Small intestine (tissue), 7 donors: Measurements from ENCODE around the gene SMTN. TPM values are rescaled to one million over a fixed set of nuclear protein-coding genes. Genes with fewer than 3 reads are reported as not detected.
"Not testable (repeated sequence)": the region's sequence is repeated elsewhere in the genome, so short reads cannot be mapped to it uniquely, and the experiment has no call there.

Source experiments
- DNase-seq, 2 donors: peaks; one replicate each; pipeline versions ENCODE4 v3.0.0 to v3.0.0-alpha.2; 2013
- FAIRE-seq: peaks from 2 replicates; lab custom pipeline; 2012; peaks lifted over from hg19 to GRCh38; lab: Jason Lieb, UNC
- H3K27ac ChIP-seq, 3 donors: one replicate each; pipeline ENCODE4 v1.5.1; 2013; ENCODE audit warnings: low read length in 2 of 3, mild to moderate bottlenecking in 2 of 3, control low read depth in 1 of 3, inconsistent platforms in 1 of 3, low read depth in 1 of 3, moderate library complexity in 1 of 3
- H3K27me3 ChIP-seq, 3 donors: one replicate each; pipeline ENCODE4 v1.6.1; 2013; ENCODE audit warnings: low read length in 3 of 3, inconsistent platforms in 1 of 3; ENCODE audit not compliant: control insufficient read depth in 3 of 3, insufficient read depth in 3 of 3
- H3K36me3 ChIP-seq, 3 donors: one replicate each; pipeline ENCODE4 v1.6.1; 2013; ENCODE audit warnings: low read length in 3 of 3, inconsistent platforms in 1 of 3, low read depth in 1 of 3, mild to moderate bottlenecking in 1 of 3, moderate library complexity in 1 of 3; ENCODE audit not compliant: control insufficient read depth in 3 of 3, insufficient read depth in 2 of 3
- H3K4me1 ChIP-seq, 3 donors: one replicate each; pipeline ENCODE4 v1.6.1; 2013; ENCODE audit warnings: low read length in 2 of 3, inconsistent platforms in 1 of 3, low read depth in 1 of 3, mild to moderate bottlenecking in 1 of 3, moderate library complexity in 1 of 3; ENCODE audit not compliant: control insufficient read depth in 3 of 3, insufficient read depth in 2 of 3
- H3K4me3 ChIP-seq, 3 donors: one replicate each; pipeline ENCODE4 v1.5.1; 2013; ENCODE audit warnings: low read length in 3 of 3, control low read depth in 1 of 3, inconsistent platforms in 1 of 3, low read depth in 1 of 3, mild to moderate bottlenecking in 1 of 3, moderate library complexity in 1 of 3
- H3K9me3 ChIP-seq, 2 donors: one replicate each; pipeline ENCODE4 v1.6.1; 2013; ENCODE audit warnings: low read depth in 1 of 2, low read length in 1 of 2; ENCODE audit not compliant: control insufficient read depth in 2 of 2, insufficient read depth in 1 of 2
- WGBS, 3 donors: extraction: QIAGEN DNeasy Blood & Tissue Kit; methylation state at CpG; one replicate each; pipeline ENCODE4 v1.1.7; 2013; 5-methylcytosine and 5-hydroxymethylcytosine counted together
- polyA plus RNA-seq, 4 donors: library from polyadenylated mRNA; stranded (reverse) in 3 of 4; unstranded in 1 of 4; fragments of 200-250 nt in 3 of 4; fragments of 120-200 nt in 1 of 4; gene quantifications; one replicate each; pipeline versions ENCODE4 v1.2.1 to v1.2.3, GENCODE V29; 2013
- donor health status: healthy with polysubstance abuse.
- donor health status: control.
- donor health status: control.
- donor health status: Bipolar disorder and iron deficiency.
- donor health status: healthy.

SMTN gene
- polyA plus RNA-seq, 4 donors, result 7.8 to 74.8 (median 44.2) TPM

GRCh38 chr22:31062566-31063230 lies 18.4 kb upstream of the SMTN start:
- FAIRE-seq (no peak), DNase-seq (no peak)
- Histone ChIP-seq H3K27me3 (no peaks in the 10 kb centered on the region), H3K4me3 (no peak overlapping the region), H3K9me3 (peaks cover 0 to 5% of the 10 kb centered on the region in 2 donors), H3K4me1 (peaks cover 0 to 22% (median 0%) of the 10 kb centered on the region in 3 donors), H3K36me3 (no peaks in the 10 kb centered on the region), H3K27ac (peak overlapping the region in 1 of 3 donors; percentile 58)
- WGBS, 3 donors, result 73 to 98% (median 84%) methylated on average over 2 of the region's 2 CpGs

- H3K9me3 ChIP-seq, result peaks cover 0 to 5% of the 10 kb centered on the region in 2 donors
- FAIRE-seq (no peak), DNase-seq (no peak)
- peak overlapping the region in 1 of 3 donors; percentile 29 for H3K4me3 ChIP-seq
- peaks cover 0 to 23% (median 0%) of the 10 kb centered on the region in 3 donors for H3K4me1 ChIP-seq
- 63 to 84% (median 74%) methylated on average over 6 of the region's 6 CpGs for whole genome bisulfite sequencing, 3 donors
- no peaks in the 10 kb centered on the region for H3K27me3 ChIP-seq
- peak overlapping the region in 1 of 3 donors; percentile 58 for H3K27ac ChIP-seq
- no peaks in the 10 kb centered on the region for H3K36me3 ChIP-seq
These were observed 16.7 kb upstream of the SMTN start for GRCh38 chr22:31064369-31064768.

- Histone ChIP-seq H3K36me3 (no peaks in the 10 kb centered on the region), H3K27me3 (no peaks in the 10 kb centered on the region), H3K9me3 (peaks cover 0 to 5% of the 10 kb centered on the region in 2 donors), H3K4me1 (peaks cover 0 to 5% (median 0%) of the 10 kb centered on the region in 3 donors), H3K4me3 (no peak overlapping the region), H3K27ac (no peak overlapping the region)
- no peak for FAIRE-seq
- 76 to 88% (median 87%) methylated on average over 11 of the region's 11 CpGs for WGBS, 3 donors
- no peak for DNase-seq
These were observed 12.1 kb upstream of the SMTN start for GRCh38 chr22:31068970-31069369.

GRCh38 chr22:31069691-31070314 lies 11.3 kb upstream of the SMTN start:
- not testable (repeated sequence) for H3K27me3 ChIP-seq, H3K27ac ChIP-seq, FAIRE-seq, H3K4me3 ChIP-seq, H3K36me3 ChIP-seq, DNase-seq, H3K9me3 ChIP-seq, H3K4me1 ChIP-seq
- 80 to 82% (median 80%) methylated on average over 6 of the region's 6 CpGs for WGBS, 3 donors

GRCh38 chr22:31073125-31073524 lies 8.0 kb upstream of the SMTN start:
- not testable (repeated sequence) for H3K27me3 ChIP-seq, DNase-seq, FAIRE-seq, H3K36me3 ChIP-seq, H3K9me3 ChIP-seq, H3K4me3 ChIP-seq, H3K27ac ChIP-seq
- H3K4me1 ChIP-seq, result peaks cover 0 to 10% (median 0%) of the 10 kb centered on the region in 3 donors
- WGBS, 3 donors, result 78 to 90% (median 81%) methylated on average over 9 of the region's 9 CpGs

GRCh38 chr22:31073545-31074145 lies 7.5 kb upstream of the SMTN start:
- 78 to 88% (median 80%) methylated on average over 4 to 5 of the region's 5 CpGs for WGBS, 3 donors
- not testable (repeated sequence) for H3K36me3 ChIP-seq, DNase-seq, FAIRE-seq, H3K27ac ChIP-seq, H3K27me3 ChIP-seq, H3K4me3 ChIP-seq, H3K9me3 ChIP-seq
- peaks cover 0 to 15% (median 0%) of the 10 kb centered on the region in 3 donors for H3K4me1 ChIP-seq

GRCh38 chr22:31075961-31076360 lies 5.2 kb upstream of the SMTN start:
- no peaks in the 10 kb centered on the region for H3K9me3 ChIP-seq
- peak overlapping the region in 2 of 3 donors; percentile 69 to 91 for H3K27ac ChIP-seq
- no peak overlapping the region for H3K4me3 ChIP-seq
- WGBS, 3 donors, result 58 to 78% (median 76%) methylated on average over 13 to 15 of the region's 15 CpGs
- no peaks in the 10 kb centered on the region for H3K27me3 ChIP-seq
- H3K36me3 ChIP-seq, result no peaks in the 10 kb centered on the region
- FAIRE-seq (no peak), DNase-seq (peak in 1 of 2 donors; percentile 44)
- peaks cover 0 to 33% (median 0%) of the 10 kb centered on the region in 3 donors for H3K4me1 ChIP-seq

GRCh38 chr22:31077681-31078080 lies 3.4 kb upstream of the SMTN start:
- FAIRE-seq (no peak), DNase-seq (no peak)
- H3K4me1 ChIP-seq, result peaks cover 2 to 44% (median 3%) of the 10 kb centered on the region in 3 donors
- H3K4me3 ChIP-seq, result no peak overlapping the region
- H3K27me3 ChIP-seq, result no peaks in the 10 kb centered on the region
- no peaks in the 10 kb centered on the region for H3K9me3 ChIP-seq
- H3K36me3 ChIP-seq, result peaks cover 0 to 7% (median 0%) of the 10 kb centered on the region in 3 donors
- H3K27ac ChIP-seq, result peak overlapping the region in 2 of 3 donors; percentile 14 to 95
- 80 to 90% (median 82%) methylated on average over 6 of the region's 6 CpGs for whole genome bisulfite sequencing, 3 donors
